GM12878 (cell line): Measurements from ENCODE around the gene TYW3. TPM values are rescaled to one million over a fixed set of nuclear protein-coding genes. Genes with fewer than 3 reads are reported as not detected.

Experiments used
- CBFB ChIP-seq: IDR thresholded peaks from 2 replicates; pipeline ENCODE4 v1.6.1; 2016; ENCODE audit warnings: antibody characterized with exemption, low read depth
- CREM ChIP-seq: IDR thresholded peaks from 2 replicates; pipeline ENCODE4 v1.6.1; 2014; ENCODE audit warnings: antibody characterized with exemption, low read depth
- HCFC1 ChIP-seq: fragments of 150-350 bp; IDR thresholded peaks from 2 replicates; pipeline ENCODE4 v1.6.1; 2014; ENCODE audit warnings: low read length
- IKZF1 ChIP-seq: fragments of 450-650 bp; conservative IDR thresholded peaks from 2 replicates; pipeline ENCODE4 v1.6.1; 2017; ENCODE audit warnings: antibody characterized with exemption, mild to moderate bottlenecking
- LARP7 ChIP-seq: fragments of 450-650 bp; IDR thresholded peaks from 2 replicates; pipeline ENCODE4 v1.6.1; 2017; ENCODE audit warnings: mild to moderate bottlenecking
- MTA3 ChIP-seq: IDR thresholded peaks from 2 replicates; pipeline ENCODE4 v1.6.1; 2012; ENCODE audit warnings: low read length, inconsistent platforms, borderline replicate concordance
- NFXL1 ChIP-seq: fragments of 450-650 bp; IDR thresholded peaks from 2 replicates; pipeline ENCODE4 v1.6.1; 2017; ENCODE audit warnings: antibody characterized with exemption, mild to moderate bottlenecking, borderline replicate concordance
- NFYA ChIP-seq: IDR thresholded peaks from 2 replicates; pipeline ENCODE4 v1.6.1; 2011; ENCODE audit warnings: low read depth, mild to moderate bottlenecking, low read length, improper control_type of control experiment, borderline replicate concordance
- NRF1 ChIP-seq: conservative IDR thresholded peaks from 2 replicates; pipeline ENCODE4 v1.6.1; 2011; ENCODE audit warnings: mild to moderate bottlenecking, low read depth, low read length, improper control_type of control experiment
- RCOR1 ChIP-seq: conservative IDR thresholded peaks from 2 replicates; pipeline ENCODE4 v1.6.1; 2012; ENCODE audit warnings: low read depth, low read length, improper control_type of control experiment
- RELA ChIP-seq: fragments of 450-650 bp; IDR thresholded peaks from 2 replicates; pipeline ENCODE4 v1.8.0; 2014; ENCODE audit warnings: borderline replicate concordance; ENCODE audit not compliant: partially characterized antibody
- RUNX3 ChIP-seq: IDR thresholded peaks from 2 replicates; pipeline ENCODE4 v1.6.1; 2012; ENCODE audit warnings: low read length, inconsistent platforms
- TCF3 ChIP-seq: IDR thresholded peaks from 2 replicates; pipeline ENCODE4 v1.6.1; 2012; ENCODE audit warnings: low read depth, mild to moderate bottlenecking, low read length, borderline replicate concordance; ENCODE audit not compliant: insufficient read depth
- ZNF217 ChIP-seq: fragments of 450-650 bp; IDR thresholded peaks from 2 replicates; pipeline ENCODE4 v1.6.1; 2017; ENCODE audit warnings: antibody characterized with exemption, mild to moderate bottlenecking
- ZNF622 ChIP-seq: fragments of 450-650 bp; IDR thresholded peaks from 2 replicates; pipeline ENCODE4 v1.6.1; 2017; ENCODE audit warnings: mild to moderate bottlenecking, inconsistent platforms
- polyA plus RNA-seq, 11 experiments: library from polyadenylated mRNA; depleted of rRNA in 4 of 11; unstranded in 6 of 11; stranded (reverse) in 5 of 11; fragments of >200 nt; fragmentation: Nextera tagmentation in 4 of 11; fragmentation: Illumina TruSeq in 1 of 11; extraction: Ambion mirVana in 4 of 11; extraction: Trizol in 1 of 11; gene quantifications; 1 replicate in 1 of 11; 2 replicates in 10 of 11; pipeline versions ENCODE4 v1.2.1 to v1.2.3, GENCODE V29; 2011 to 2016; ENCODE audit warnings: inconsistent platforms in 2 of 11, missing spikeins in 2 of 11, low read depth in 1 of 11
- total RNA-seq, 4 experiments: library from RNA; depleted of rRNA in 3 of 4; stranded (reverse); fragments of >200 nt in 3 of 4; fragmentation: Illumina TruSeq in 1 of 4; extraction: Trizol in 1 of 4; gene quantifications; 2 replicates each; pipeline versions ENCODE4 v1.2.1 to v1.2.3, GENCODE V29; 2013 to 2021
- TF ChIP-seq, protein P1 (sequence below): fragments of 450-650 bp; IDR thresholded peaks from 2 replicates; pipeline ENCODE4 v1.6.1; 2017; ENCODE audit warnings: mild to moderate bottlenecking, moderate library complexity
- TF ChIP-seq, protein P2 (sequence below): IDR thresholded peaks from 2 replicates; pipeline ENCODE4 v1.6.1; 2011; ENCODE audit warnings: borderline replicate concordance, low read depth, mild to moderate bottlenecking, moderate library complexity, mixed read lengths, low read length; ENCODE audit not compliant: insufficient read depth; ENCODE audit errors: extremely low read length
- TF ChIP-seq, protein P3 (sequence below): IDR thresholded peaks from 2 replicates; pipeline ENCODE4 v1.6.1; 2011; ENCODE audit warnings: low read depth, low read length, improper control_type of control experiment, borderline replicate concordance
- TF ChIP-seq, protein P4 (sequence below): IDR thresholded peaks from 2 replicates; pipeline ENCODE4 v1.6.1; 2011; ENCODE audit warnings: mild to moderate bottlenecking, low read depth, low read length, moderate library complexity; ENCODE audit not compliant: insufficient replicate concordance
- TF ChIP-seq, protein P5 (sequence below): IDR thresholded peaks from 2 replicates; pipeline ENCODE4 v1.6.1; 2012; ENCODE audit warnings: mild to moderate bottlenecking, low read depth, low read length

TYW3 gene
- total and polyA plus RNA-seq, 10 of the 15 experiments (the other 5 are each of a cell fraction or from before 2014, with no cell fraction given): 18.6 to 54.4 (median 32.8) TPM

DNA sequence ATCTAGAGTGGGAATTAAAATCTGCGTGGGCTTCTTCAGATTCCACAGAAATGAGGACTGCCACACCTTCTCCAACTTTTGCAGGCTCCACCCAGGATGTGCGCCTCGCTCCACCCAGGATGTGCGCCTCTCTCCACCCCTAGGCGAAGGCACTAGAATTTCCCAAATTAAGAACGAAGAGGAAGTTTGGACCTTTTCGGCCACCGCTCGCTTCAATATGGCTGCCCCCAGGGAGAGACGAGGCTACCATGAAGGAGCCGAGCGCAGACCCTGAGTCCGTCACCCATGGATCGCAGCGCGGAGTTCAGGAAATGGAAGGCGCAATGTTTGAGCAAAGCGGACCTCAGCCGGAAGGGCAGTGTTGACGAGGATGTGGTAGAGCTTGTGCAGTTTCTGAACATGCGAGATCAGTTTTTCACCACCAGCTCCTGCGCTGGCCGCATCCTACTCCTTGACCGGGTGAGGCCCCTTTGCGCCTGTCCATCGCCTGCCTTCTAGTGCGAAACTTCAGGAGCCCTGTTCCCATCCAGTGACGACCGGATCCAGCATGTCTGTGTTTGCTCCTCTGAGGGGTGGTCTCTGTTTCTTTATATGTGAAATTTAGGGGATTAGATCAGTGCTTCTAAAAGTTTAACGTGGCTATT, at the start of gene TYW3, which contains the start of gene CRYZ (continued):
- TF ChIP-seq, protein P1, sequence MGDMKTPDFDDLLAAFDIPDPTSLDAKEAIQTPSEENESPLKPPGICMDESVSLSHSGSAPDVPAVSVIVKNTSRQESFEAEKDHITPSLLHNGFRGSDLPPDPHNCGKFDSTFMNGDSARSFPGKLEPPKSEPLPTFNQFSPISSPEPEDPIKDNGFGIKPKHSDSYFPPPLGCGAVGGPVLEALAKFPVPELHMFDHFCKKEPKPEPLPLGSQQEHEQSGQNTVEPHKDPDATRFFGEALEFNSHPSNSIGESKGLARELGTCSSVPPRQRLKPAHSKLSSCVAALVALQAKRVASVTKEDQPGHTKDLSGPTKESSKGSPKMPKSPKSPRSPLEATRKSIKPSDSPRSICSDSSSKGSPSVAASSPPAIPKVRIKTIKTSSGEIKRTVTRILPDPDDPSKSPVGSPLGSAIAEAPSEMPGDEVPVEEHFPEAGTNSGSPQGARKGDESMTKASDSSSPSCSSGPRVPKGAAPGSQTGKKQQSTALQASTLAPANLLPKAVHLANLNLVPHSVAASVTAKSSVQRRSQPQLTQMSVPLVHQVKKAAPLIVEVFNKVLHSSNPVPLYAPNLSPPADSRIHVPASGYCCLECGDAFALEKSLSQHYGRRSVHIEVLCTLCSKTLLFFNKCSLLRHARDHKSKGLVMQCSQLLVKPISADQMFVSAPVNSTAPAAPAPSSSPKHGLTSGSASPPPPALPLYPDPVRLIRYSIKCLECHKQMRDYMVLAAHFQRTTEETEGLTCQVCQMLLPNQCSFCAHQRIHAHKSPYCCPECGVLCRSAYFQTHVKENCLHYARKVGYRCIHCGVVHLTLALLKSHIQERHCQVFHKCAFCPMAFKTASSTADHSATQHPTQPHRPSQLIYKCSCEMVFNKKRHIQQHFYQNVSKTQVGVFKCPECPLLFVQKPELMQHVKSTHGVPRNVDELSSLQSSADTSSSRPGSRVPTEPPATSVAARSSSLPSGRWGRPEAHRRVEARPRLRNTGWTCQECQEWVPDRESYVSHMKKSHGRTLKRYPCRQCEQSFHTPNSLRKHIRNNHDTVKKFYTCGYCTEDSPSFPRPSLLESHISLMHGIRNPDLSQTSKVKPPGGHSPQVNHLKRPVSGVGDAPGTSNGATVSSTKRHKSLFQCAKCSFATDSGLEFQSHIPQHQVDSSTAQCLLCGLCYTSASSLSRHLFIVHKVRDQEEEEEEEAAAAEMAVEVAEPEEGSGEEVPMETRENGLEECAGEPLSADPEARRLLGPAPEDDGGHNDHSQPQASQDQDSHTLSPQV: no peak
- TF ChIP-seq NFYA: no peak
- TF ChIP-seq HCFC1: peak; percentile 85
- TF ChIP-seq ZNF217: no peak
- TF ChIP-seq CBFB: peak; percentile 76; the same call in 1 of the 2 replicates
- TF ChIP-seq LARP7: peak; percentile 70; the same call in 1 of the 2 replicates
- TF ChIP-seq, protein P2, sequence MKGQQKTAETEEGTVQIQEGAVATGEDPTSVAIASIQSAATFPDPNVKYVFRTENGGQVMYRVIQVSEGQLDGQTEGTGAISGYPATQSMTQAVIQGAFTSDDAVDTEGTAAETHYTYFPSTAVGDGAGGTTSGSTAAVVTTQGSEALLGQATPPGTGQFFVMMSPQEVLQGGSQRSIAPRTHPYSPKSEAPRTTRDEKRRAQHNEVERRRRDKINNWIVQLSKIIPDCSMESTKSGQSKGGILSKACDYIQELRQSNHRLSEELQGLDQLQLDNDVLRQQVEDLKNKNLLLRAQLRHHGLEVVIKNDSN: no peak
- TF ChIP-seq CREM: peak; percentile 77; the same call in 1 of the 2 replicates
- peak; percentile 37; the same call in 1 of the 2 replicates for TF ChIP-seq RUNX3
- peak; percentile 88 for TF ChIP-seq RELA
- no peak for TF ChIP-seq NFXL1
- peak; percentile 94 for TF ChIP-seq IKZF1
- no peak for TF ChIP-seq ZNF622
- TF ChIP-seq NRF1: no peak
- TF ChIP-seq, protein P3, sequence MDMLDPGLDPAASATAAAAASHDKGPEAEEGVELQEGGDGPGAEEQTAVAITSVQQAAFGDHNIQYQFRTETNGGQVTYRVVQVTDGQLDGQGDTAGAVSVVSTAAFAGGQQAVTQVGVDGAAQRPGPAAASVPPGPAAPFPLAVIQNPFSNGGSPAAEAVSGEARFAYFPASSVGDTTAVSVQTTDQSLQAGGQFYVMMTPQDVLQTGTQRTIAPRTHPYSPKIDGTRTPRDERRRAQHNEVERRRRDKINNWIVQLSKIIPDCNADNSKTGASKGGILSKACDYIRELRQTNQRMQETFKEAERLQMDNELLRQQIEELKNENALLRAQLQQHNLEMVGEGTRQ: no peak
- TF ChIP-seq, protein P4, sequence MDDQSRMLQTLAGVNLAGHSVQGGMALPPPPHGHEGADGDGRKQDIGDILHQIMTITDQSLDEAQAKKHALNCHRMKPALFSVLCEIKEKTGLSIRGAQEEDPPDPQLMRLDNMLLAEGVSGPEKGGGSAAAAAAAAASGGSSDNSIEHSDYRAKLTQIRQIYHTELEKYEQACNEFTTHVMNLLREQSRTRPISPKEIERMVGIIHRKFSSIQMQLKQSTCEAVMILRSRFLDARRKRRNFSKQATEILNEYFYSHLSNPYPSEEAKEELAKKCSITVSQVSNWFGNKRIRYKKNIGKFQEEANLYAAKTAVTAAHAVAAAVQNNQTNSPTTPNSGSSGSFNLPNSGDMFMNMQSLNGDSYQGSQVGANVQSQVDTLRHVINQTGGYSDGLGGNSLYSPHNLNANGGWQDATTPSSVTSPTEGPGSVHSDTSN: no peak
- peak; percentile 75; the same call in 1 of the 2 replicates for TF ChIP-seq MTA3
- no peak for TF ChIP-seq TCF3
- peak; percentile 43; the same call in 1 of the 2 replicates for TF ChIP-seq RCOR1
- TF ChIP-seq, protein P5, sequence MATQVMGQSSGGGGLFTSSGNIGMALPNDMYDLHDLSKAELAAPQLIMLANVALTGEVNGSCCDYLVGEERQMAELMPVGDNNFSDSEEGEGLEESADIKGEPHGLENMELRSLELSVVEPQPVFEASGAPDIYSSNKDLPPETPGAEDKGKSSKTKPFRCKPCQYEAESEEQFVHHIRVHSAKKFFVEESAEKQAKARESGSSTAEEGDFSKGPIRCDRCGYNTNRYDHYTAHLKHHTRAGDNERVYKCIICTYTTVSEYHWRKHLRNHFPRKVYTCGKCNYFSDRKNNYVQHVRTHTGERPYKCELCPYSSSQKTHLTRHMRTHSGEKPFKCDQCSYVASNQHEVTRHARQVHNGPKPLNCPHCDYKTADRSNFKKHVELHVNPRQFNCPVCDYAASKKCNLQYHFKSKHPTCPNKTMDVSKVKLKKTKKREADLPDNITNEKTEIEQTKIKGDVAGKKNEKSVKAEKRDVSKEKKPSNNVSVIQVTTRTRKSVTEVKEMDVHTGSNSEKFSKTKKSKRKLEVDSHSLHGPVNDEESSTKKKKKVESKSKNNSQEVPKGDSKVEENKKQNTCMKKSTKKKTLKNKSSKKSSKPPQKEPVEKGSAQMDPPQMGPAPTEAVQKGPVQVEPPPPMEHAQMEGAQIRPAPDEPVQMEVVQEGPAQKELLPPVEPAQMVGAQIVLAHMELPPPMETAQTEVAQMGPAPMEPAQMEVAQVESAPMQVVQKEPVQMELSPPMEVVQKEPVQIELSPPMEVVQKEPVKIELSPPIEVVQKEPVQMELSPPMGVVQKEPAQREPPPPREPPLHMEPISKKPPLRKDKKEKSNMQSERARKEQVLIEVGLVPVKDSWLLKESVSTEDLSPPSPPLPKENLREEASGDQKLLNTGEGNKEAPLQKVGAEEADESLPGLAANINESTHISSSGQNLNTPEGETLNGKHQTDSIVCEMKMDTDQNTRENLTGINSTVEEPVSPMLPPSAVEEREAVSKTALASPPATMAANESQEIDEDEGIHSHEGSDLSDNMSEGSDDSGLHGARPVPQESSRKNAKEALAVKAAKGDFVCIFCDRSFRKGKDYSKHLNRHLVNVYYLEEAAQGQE: no peak
